Naive thymus-derived CD4-positive, alpha-beta T cell (primary cell): ENCODE results near the gene GCNT4. TPM values are rescaled to one million over a fixed set of nuclear protein-coding genes. Genes with fewer than 3 reads are reported as not detected.

Source experiments
- ATAC-seq: fragments of 150-1000 bp; cut with Tn5 transposase; 2 replicates; pipeline ENCODE4 v1.10.0; 2021; ENCODE audit warnings: mild to moderate bottlenecking, moderate library complexity
- CTCF ChIA-PET: fragments of 350-600 bp; sonication (Branson Sonifier 250); formaldehyde crosslinking; loops from one replicate; lab custom pipeline; 2021; ENCODE audit warnings: antibody characterized with exemption; lab: Charles Lee
- POLR2A ChIA-PET: fragments of 350-600 bp; sonication (Branson Sonifier 250); formaldehyde crosslinking; loops from one replicate; lab custom pipeline; 2021; ENCODE audit warnings: antibody characterized with exemption, inconsistent platforms; lab: Charles Lee
- DNase-seq, 9 donors: peaks; one replicate each; pipeline versions ENCODE4 v3.0.0 to v3.0.0-alpha.2; 2020 to 2022; ENCODE audit warnings: mixed read lengths in 1 of 9
- H3K27ac ChIP-seq: one replicate; pipeline ENCODE4 v1.7.0; 2013; ENCODE audit warnings: mild to moderate bottlenecking, low read depth, low read length, moderate library complexity
- H3K27me3 ChIP-seq, 2 donors: one replicate each; pipeline ENCODE4 v1.7.0; 2013; ENCODE audit warnings: low read length in 2 of 2, mild to moderate bottlenecking in 2 of 2, moderate library complexity in 2 of 2; ENCODE audit not compliant: control insufficient read depth in 2 of 2, insufficient read depth in 2 of 2
- H3K36me3 ChIP-seq, 3 experiments: 1 replicate in 2 of 3; 2 replicates in 1 of 3; pipeline ENCODE4 v1.7.0; 2013; ENCODE audit warnings: low read length in 3 of 3, mild to moderate bottlenecking in 3 of 3, moderate library complexity in 1 of 3; ENCODE audit not compliant: insufficient read depth in 3 of 3, control insufficient read depth in 2 of 3
- H3K4me1 ChIP-seq, 2 donors: one replicate each; pipeline ENCODE4 v1.7.0; 2013; ENCODE audit warnings: low read length in 2 of 2, mild to moderate bottlenecking in 2 of 2, moderate library complexity in 1 of 2; ENCODE audit not compliant: control insufficient read depth in 2 of 2, insufficient read depth in 2 of 2
- H3K4me3 ChIP-seq: 2 replicates; pipeline ENCODE4 v1.7.0; 2013; ENCODE audit warnings: mild to moderate bottlenecking, low read length
- H3K9me3 ChIP-seq, 3 experiments: 1 replicate in 2 of 3; 2 replicates in 1 of 3; pipeline ENCODE4 v1.7.0; 2013; ENCODE audit warnings: low read length in 3 of 3; ENCODE audit not compliant: control insufficient read depth in 2 of 3
- H3K27ac Mint-ChIP-seq, 9 donors: one replicate each; pipeline ENCODE4 v1.8.0; 2020 to 2022; ENCODE audit warnings: mixed read lengths in 9 of 9, mild to moderate bottlenecking in 8 of 9, moderate library complexity in 5 of 9, inconsistent platforms in 2 of 9
- H3K27me3 Mint-ChIP-seq, 5 donors: one replicate each; pipeline ENCODE4 v1.8.0; 2021 to 2022; ENCODE audit warnings: mixed read lengths in 5 of 5, mild to moderate bottlenecking in 1 of 5
- H3K36me3 Mint-ChIP-seq, 5 donors: one replicate each; pipeline ENCODE4 v1.8.0; 2020 to 2022; ENCODE audit warnings: mixed read lengths in 5 of 5, mild to moderate bottlenecking in 3 of 5, inconsistent platforms in 1 of 5
- H3K4me1 Mint-ChIP-seq, 7 donors: one replicate each; pipeline ENCODE4 v1.8.0; 2020 to 2022; ENCODE audit warnings: mixed read lengths in 7 of 7, mild to moderate bottlenecking in 3 of 7, inconsistent platforms in 1 of 7
- H3K4me3 Mint-ChIP-seq, 10 donors: one replicate each; pipeline ENCODE4 v1.8.0; 2020 to 2022; ENCODE audit warnings: mild to moderate bottlenecking in 10 of 10, mixed read lengths in 10 of 10, moderate library complexity in 6 of 10, inconsistent platforms in 2 of 10
- H3K9me3 Mint-ChIP-seq, 11 donors: one replicate each; pipeline ENCODE4 v1.8.0; 2020 to 2022; ENCODE audit warnings: mixed read lengths in 11 of 11, mild to moderate bottlenecking in 4 of 11, inconsistent platforms in 1 of 11, moderate library complexity in 1 of 11
- intact Hi-C, 2 donors: fragments of 100-400 bp; cut with micrococcal nuclease; formaldehyde crosslinking; loops; one replicate each; pipeline ENCODE4 v1.15.1; 2023
- polyA plus RNA-seq, 2 donors: library from polyadenylated mRNA; unstranded; fragments of 300-500 nt; fragmentation: Illumina TruSeq; gene quantifications; one replicate each; pipeline ENCODE4 v1.2.3, GENCODE V29; 2021
- total RNA-seq, 6 experiments: library from RNA in 5 of 6; stranded (reverse) in 5 of 6; gene quantifications; 1 replicate in 5 of 6; 2 replicates in 1 of 6; pipeline ENCODE4 v1.2.3 and lab custom pipeline; 2021 to 2026

GCNT4 gene
- total and polyA plus RNA-seq, 7 experiments from 2014 or later, result 1.9 to 36.4 (median 5.1) TPM

DNA sequence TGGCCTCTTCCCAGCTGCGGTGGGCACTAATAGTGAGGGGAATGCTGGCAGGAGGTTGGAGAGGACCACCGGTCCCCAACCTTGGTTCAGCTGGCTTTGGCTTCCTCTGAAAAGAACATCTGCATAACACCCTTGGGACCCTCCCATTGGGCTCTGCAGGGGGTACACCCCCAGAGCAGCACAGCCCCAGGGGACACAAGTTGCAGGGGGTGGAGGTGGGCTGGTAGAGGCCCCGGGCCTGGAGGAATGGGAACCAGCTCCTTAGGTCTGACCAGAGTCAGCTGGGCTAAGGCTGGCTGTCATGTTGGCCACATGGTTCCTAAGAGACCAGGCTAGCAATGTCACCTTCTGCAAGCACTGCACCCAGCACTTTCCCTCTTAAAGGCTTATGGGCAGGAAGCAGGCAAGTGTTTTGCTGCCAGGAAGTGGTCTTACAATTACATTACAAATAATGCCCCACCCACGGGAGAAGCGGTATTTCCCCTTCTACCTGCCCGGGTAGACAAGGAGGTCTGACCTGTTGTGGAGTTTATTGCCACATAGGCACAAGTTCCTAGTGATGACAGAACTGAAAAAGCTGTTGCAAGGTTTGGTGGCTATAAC lies 18.1 kb downstream of the GCNT4 start:
- Histone ChIP-seq H3K4me3 (peak overlapping the region; percentile 10), H3K27ac (peak overlapping the region; percentile 31), H3K27me3 (no peaks in the 10 kb centered on the region), H3K36me3 (no peaks in the 10 kb centered on the region), H3K9me3 (no peaks in the 10 kb centered on the region), H3K4me1 (peaks cover 25 to 42% of the 10 kb centered on the region in 2 donors)
- peak in 7 of 9 donors; percentile 23 to 69 (median 52) for DNase-seq
- H3K4me3 Mint-ChIP-seq, result peak overlapping the region; percentile 19 to 76 (median 62)
- ATAC-seq, result peak; percentile 74
- ChIA-PET CTCF (interaction anchor here (2.4 kb wide), 1 partner anchor 16 kb away, joined by 36 read pairs; no protein-coding TSS in a partner anchor), POLR2A (interaction anchor here (0.7 to 3.7 kb wide), 11 partner anchors 10 to 203 kb away, joined by 3 to 61 read pairs (median 5); partner anchors contain the start of genes ANKRD31 and GCNT4)
- no peaks in the 10 kb centered on the region for H3K27me3 Mint-ChIP-seq
- H3K36me3 Mint-ChIP-seq, result peaks cover 3 to 61% (median 31%) of the 10 kb centered on the region in 5 donors
- peaks cover 22 to 94% (median 85%) of the 10 kb centered on the region in 7 donors for H3K4me1 Mint-ChIP-seq
- H3K27ac Mint-ChIP-seq, result peak overlapping the region in 8 of 9 donors; percentile 76 to 97 (median 82)
- intact Hi-C loops, result loop anchor here (1.0 to 2.0 kb wide), 4 partner anchors 16 to 99 kb away; no protein-coding TSS in a partner anchor
- H3K9me3 Mint-ChIP-seq, result peaks cover 0 to 6% (median 0%) of the 10 kb centered on the region in 11 donors

DNA sequence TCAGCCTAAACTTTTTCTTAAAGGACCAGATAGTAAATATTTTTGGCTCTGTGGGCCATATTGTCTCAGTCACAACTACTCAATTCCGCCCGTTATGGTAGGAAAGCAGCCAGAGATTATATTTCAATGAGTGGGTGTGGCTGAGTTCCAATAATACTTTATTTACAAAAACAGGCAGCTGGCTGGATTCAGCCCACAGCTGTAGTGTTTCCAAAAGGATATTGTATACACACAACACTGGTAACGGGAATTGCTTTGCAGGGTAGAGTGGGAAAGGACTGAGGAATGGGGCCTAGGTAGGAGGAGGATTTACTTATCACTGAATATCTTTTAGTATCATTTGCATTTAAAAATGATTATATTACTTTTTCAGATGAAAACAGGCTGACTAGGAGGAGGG lies 21.0 kb downstream of the GCNT4 start:
- Mint-ChIP-seq H3K4me3 (peak overlapping the region in 2 of 10 donors; percentile 24 to 76), H3K36me3 (peaks cover 3 to 51% (median 22%) of the 10 kb centered on the region in 5 donors), H3K9me3 (peaks cover 0 to 6% (median 0%) of the 10 kb centered on the region in 11 donors), H3K27ac (peak overlapping the region in 7 of 9 donors; percentile 10 to 78 (median 52)), H3K4me1 (peaks cover 23 to 92% (median 85%) of the 10 kb centered on the region in 7 donors), H3K27me3 (peaks cover 0 to 3% (median 0%) of the 10 kb centered on the region in 5 donors)
- Histone ChIP-seq H3K9me3 (no peaks in the 10 kb centered on the region), H3K4me3 (no peak overlapping the region), H3K27me3 (no peaks in the 10 kb centered on the region), H3K27ac (no peak overlapping the region), H3K4me1 (peaks cover 25 to 56% of the 10 kb centered on the region in 2 donors), H3K36me3 (no peaks in the 10 kb centered on the region)
- DNase-seq (no peak), ATAC-seq (no peak)
- POLR2A ChIA-PET, result no interaction called here
- intact Hi-C loops, result no loop called here
- CTCF ChIA-PET, result no interaction called here

DNA sequence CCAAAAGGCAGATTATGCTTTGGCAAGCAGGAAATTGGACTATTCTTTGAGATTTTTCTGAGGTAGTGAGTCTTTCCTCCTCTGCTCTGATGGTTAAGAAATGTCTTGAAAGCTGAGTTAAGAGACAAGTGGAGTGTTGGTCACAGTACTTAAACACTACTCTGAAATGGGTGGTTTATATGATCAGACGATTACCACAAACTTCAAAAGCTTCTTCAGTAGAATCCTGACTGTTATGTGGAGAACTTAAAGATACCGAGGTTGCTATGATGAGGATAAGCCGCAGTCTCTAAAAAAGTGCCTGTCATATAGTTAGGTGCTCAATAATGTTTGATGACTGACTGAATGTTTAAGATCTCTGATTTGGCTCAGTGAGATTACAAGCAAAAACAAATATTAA lies 24.3 kb downstream of the GCNT4 start:
- Histone ChIP-seq H3K36me3 (no peaks in the 10 kb centered on the region), H3K27ac (no peak overlapping the region), H3K4me3 (no peak overlapping the region), H3K27me3 (no peaks in the 10 kb centered on the region), H3K4me1 (peaks cover 12 to 39% of the 10 kb centered on the region in 2 donors), H3K9me3 (no peaks in the 10 kb centered on the region)
- peaks cover 24 to 86% (median 78%) of the 10 kb centered on the region in 7 donors for H3K4me1 Mint-ChIP-seq
- POLR2A ChIA-PET, result interaction anchor here (0.9 to 1.9 kb wide), 2 partner anchors 10 to 12 kb away, joined by 3 to 8 read pairs; no protein-coding TSS in a partner anchor
- ATAC-seq (peak; percentile 75), DNase-seq (peak in 7 of 9 donors; percentile 25 to 69 (median 58))
- intact Hi-C loops, result loop anchor here in 1 of 2 donors (2.0 to 10.0 kb wide), 2 partner anchors 15 to 53 kb away; no protein-coding TSS in a partner anchor
- peaks cover 3 to 43% (median 22%) of the 10 kb centered on the region in 5 donors for H3K36me3 Mint-ChIP-seq
- peaks cover 0 to 3% (median 0%) of the 10 kb centered on the region in 5 donors for H3K27me3 Mint-ChIP-seq
- H3K9me3 Mint-ChIP-seq, result peaks cover 0 to 6% (median 0%) of the 10 kb centered on the region in 11 donors
- CTCF ChIA-PET, result interaction anchor here (1.1 kb wide), 1 partner anchor 22 kb away, joined by 10 read pairs; no protein-coding TSS in a partner anchor
- H3K4me3 Mint-ChIP-seq, result peak overlapping the region in 8 of 10 donors; percentile 11 to 62 (median 40)
- peak overlapping the region; percentile 14 to 90 (median 57) for H3K27ac Mint-ChIP-seq

DNA sequence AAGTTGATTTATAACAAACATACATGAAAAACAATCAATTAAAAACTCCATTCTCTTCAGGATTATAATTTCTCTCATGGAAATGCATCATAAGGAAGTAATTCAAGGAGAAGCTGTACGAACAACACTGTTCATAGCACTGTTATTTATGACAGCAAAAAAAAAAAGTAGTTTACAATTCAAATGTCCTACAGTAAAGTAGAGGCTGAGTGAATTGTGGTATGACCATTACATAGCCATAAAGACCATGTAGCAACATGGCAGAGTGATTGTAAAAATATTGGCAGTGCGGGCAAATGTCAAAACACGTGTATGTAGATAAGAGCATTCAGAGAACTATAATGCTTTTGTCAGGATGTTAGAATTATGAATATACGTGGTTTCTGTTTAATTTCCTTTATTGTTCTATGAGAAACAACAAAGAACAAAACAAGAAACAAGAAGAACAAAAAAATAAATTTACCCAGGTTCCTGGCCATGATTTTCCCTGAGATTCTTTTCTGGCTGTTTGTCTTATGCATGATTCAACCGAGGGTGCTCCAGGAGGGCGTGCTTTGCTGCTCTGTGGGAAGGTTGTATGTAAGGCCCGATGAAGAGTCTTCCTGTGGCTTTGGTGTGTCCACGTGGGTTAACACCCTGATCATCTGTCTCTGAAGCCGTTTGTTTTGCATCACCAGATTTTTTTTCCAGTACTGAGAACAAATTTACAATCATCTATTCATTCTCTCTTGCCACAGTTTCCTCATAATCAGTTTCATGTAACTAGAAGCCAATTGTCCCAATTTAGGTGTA lies 28.8 kb downstream of the GCNT4 start:
- Histone ChIP-seq H3K4me1 (peaks cover 11 to 25% of the 10 kb centered on the region in 2 donors), H3K36me3 (no peaks in the 10 kb centered on the region), H3K27me3 (no peaks in the 10 kb centered on the region), H3K27ac (no peak overlapping the region), H3K4me3 (no peak overlapping the region), H3K9me3 (no peaks in the 10 kb centered on the region)
- intact Hi-C loops, result loop anchor here in 1 of 2 donors (10.0 kb wide), 1 partner anchor 49 kb away; no protein-coding TSS in a partner anchor
- Mint-ChIP-seq H3K36me3 (peaks cover 0 to 18% (median 8%) of the 10 kb centered on the region in 5 donors), H3K27me3 (peaks cover 0 to 3% (median 0%) of the 10 kb centered on the region in 5 donors), H3K27ac (peak overlapping the region in 8 of 9 donors; percentile 28 to 85 (median 66)), H3K9me3 (peaks cover 0 to 2% (median 0%) of the 10 kb centered on the region in 11 donors), H3K4me3 (peak overlapping the region; percentile 1 to 65 (median 46)), H3K4me1 (peaks cover 28 to 49% (median 40%) of the 10 kb centered on the region in 7 donors)
- CTCF ChIA-PET, result interaction anchor here (0.7 to 1.2 kb wide), 3 partner anchors 26 to 214 kb away, joined by 3 to 4 read pairs (median 3); partner anchors contain the start of gene ANKRD31
- peak in 6 of 9 donors; percentile 22 to 41 (median 37) for DNase-seq
- ATAC-seq, result peak; percentile 83
- POLR2A ChIA-PET, result interaction anchor here (0.6 to 2.6 kb wide), 3 partner anchors 11 to 30 kb away, joined by 3 to 15 read pairs (median 4); no protein-coding TSS in a partner anchor

DNA sequence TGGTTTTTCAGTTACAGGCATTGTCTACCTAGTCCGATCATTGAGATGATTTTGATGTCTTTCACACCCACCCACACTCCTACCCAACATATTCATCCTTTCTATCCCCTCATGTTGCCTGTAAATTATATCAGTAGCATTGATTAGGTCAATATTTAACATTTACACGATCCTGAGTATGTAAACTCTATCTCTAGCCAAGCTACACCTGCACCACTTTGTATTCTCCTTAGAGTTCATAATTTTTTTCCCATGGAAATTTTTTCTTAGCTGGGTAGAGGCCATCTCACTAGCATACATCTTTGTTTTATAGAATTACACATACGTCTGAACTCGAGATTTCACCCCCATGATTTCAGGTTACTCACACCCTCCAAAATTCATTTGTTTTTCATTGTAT lies 30.6 kb downstream of the GCNT4 start:
- H3K4me1 ChIP-seq, result peaks cover 11 to 13% of the 10 kb centered on the region in 2 donors
- H3K9me3 ChIP-seq, result no peaks in the 10 kb centered on the region
- Mint-ChIP-seq H3K36me3 (peaks cover 0 to 13% (median 4%) of the 10 kb centered on the region in 5 donors), H3K9me3 (peaks cover 0 to 2% (median 0%) of the 10 kb centered on the region in 11 donors), H3K27me3 (no peaks in the 10 kb centered on the region), H3K27ac (peak overlapping the region in 1 of 9 donors; percentile 41), H3K4me3 (no peak overlapping the region), H3K4me1 (peaks cover 22 to 36% (median 28%) of the 10 kb centered on the region in 7 donors)
- H3K4me3 ChIP-seq, result no peak overlapping the region
- intact Hi-C loops, result loop anchor here in 1 of 2 donors (10.0 kb wide), 1 partner anchor 47 kb away; no protein-coding TSS in a partner anchor
- CTCF ChIA-PET, result interaction anchor here (0.6 kb wide), 1 partner anchor 208 kb away, joined by 7 read pairs; no protein-coding TSS in a partner anchor
- H3K36me3 ChIP-seq, result no peaks in the 10 kb centered on the region
- no peaks in the 10 kb centered on the region for H3K27me3 ChIP-seq
- DNase-seq, result no peak
- POLR2A ChIA-PET, result interaction anchor here (2.6 kb wide), 1 partner anchor 12 kb away, joined by 15 read pairs; no protein-coding TSS in a partner anchor
- H3K27ac ChIP-seq, result no peak overlapping the region
- ATAC-seq, result no peak
